Measurements from ENCODE around the gene CHCHD10.

DNA sequence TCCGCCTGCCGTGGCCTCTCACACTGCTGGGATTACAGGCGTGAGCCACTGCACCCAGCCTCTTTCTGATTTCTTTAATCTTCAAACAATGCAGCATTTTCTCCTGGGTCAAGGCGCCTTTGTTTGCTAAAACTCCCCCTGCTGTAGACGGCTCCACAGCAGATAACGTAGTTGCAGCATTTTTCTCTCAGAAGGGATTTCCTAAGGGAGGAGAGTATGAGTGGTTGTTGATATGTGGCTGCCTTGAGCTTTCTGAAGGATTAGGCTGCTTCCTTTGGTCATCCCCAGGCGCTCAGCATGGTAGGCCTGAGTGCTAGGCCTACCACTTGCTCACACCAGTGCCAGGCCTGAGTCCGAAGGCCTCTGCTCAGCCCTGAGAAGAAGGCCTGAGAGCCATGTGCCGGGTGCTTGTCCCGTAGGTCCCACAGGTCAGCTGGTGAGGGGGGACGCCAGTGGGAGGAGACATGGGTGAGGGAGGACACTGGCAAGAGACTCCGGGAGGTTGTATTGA lies 37.1 kb upstream of the CHCHD10 start:
- TF ChIP-seq, protein P1, sequence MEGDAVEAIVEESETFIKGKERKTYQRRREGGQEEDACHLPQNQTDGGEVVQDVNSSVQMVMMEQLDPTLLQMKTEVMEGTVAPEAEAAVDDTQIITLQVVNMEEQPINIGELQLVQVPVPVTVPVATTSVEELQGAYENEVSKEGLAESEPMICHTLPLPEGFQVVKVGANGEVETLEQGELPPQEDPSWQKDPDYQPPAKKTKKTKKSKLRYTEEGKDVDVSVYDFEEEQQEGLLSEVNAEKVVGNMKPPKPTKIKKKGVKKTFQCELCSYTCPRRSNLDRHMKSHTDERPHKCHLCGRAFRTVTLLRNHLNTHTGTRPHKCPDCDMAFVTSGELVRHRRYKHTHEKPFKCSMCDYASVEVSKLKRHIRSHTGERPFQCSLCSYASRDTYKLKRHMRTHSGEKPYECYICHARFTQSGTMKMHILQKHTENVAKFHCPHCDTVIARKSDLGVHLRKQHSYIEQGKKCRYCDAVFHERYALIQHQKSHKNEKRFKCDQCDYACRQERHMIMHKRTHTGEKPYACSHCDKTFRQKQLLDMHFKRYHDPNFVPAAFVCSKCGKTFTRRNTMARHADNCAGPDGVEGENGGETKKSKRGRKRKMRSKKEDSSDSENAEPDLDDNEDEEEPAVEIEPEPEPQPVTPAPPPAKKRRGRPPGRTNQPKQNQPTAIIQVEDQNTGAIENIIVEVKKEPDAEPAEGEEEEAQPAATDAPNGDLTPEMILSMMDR (IDR thresholded peaks at IDR 0.05): no peak
- no peak for TF ChIP-seq EP300 (IDR thresholded peaks at IDR 0.05)
